Stimulated activated naive CD8-positive, alpha-beta T cell treated with anti-CD3 and anti-CD28 coated beads, Interleukin-15, amount 100 ng/mL, for 72 hours (primary cell): ENCODE data around the gene BCR.

ENCODE experiments used
- ATAC-seq: fragments of 150-1000 bp; cut with Tn5 transposase; 2 replicates; pipeline ENCODE4 v1.10.0; 2021; ENCODE audit warnings: mild to moderate bottlenecking, moderate library complexity
- DNase-seq, 2 donors: peaks; one replicate each; pipeline ENCODE4 v3.0.0; 2021 to 2022
- H3K27ac Mint-ChIP-seq, 2 donors: one replicate each; pipeline ENCODE4 v1.8.0; 2022; ENCODE audit warnings: mild to moderate bottlenecking in 2 of 2, mixed read lengths in 2 of 2, moderate library complexity in 2 of 2
- H3K27me3 Mint-ChIP-seq: one replicate; pipeline ENCODE4 v1.8.0; 2022; ENCODE audit warnings: mixed read lengths
- H3K4me1 Mint-ChIP-seq: one replicate; pipeline ENCODE4 v1.8.0; 2022; ENCODE audit warnings: mild to moderate bottlenecking, mixed read lengths
- H3K4me3 Mint-ChIP-seq, 2 donors: one replicate each; pipeline ENCODE4 v1.8.0; 2022; ENCODE audit warnings: mild to moderate bottlenecking in 2 of 2, mixed read lengths in 2 of 2, moderate library complexity in 1 of 2
- H3K9me3 Mint-ChIP-seq, 2 donors: one replicate each; pipeline ENCODE4 v1.8.0; 2022; ENCODE audit warnings: mixed read lengths in 2 of 2

Gene BCR

GRCh38 chr22:23197836-23198235, 17.5 kb downstream of the BCR start:
- H3K4me1 Mint-ChIP-seq = peaks cover 21% of the 10 kb centered on the region
- no peak overlapping the region for H3K4me3 Mint-ChIP-seq
- peak overlapping the region in 1 of 2 donors; percentile 75 for H3K27ac Mint-ChIP-seq
- no peaks in the 10 kb centered on the region for H3K27me3 Mint-ChIP-seq
- DNase-seq (no peak), ATAC-seq (no peak)
- H3K9me3 Mint-ChIP-seq = no peaks in the 10 kb centered on the region

GRCh38 chr22:23199159-23199558, 18.9 kb downstream of the BCR start:
- ATAC-seq = no peak
- Mint-ChIP-seq H3K4me3 (no peak overlapping the region), H3K27ac (peak overlapping the region in 1 of 2 donors; percentile 81)

GRCh38 chr22:23200898-23201297, 20.6 kb downstream of the BCR start:
- no peaks in the 10 kb centered on the region for H3K27me3 Mint-ChIP-seq
- ATAC-seq (no peak), DNase-seq (no peak)
- H3K9me3 Mint-ChIP-seq = no peaks in the 10 kb centered on the region
- no peak overlapping the region for H3K4me3 Mint-ChIP-seq
- H3K4me1 Mint-ChIP-seq = peaks cover 18% of the 10 kb centered on the region
- peak overlapping the region in 1 of 2 donors; percentile 25 for H3K27ac Mint-ChIP-seq

More at GRCh38 chr22:23199159-23199558, 18.9 kb downstream of the BCR start:
- Mint-ChIP-seq H3K4me1 (peaks cover 19% of the 10 kb centered on the region), H3K9me3 (no peaks in the 10 kb centered on the region), H3K27me3 (no peaks in the 10 kb centered on the region)
- no peak for DNase-seq

- H3K9me3 Mint-ChIP-seq = no peaks in the 10 kb centered on the region
- H3K27me3 Mint-ChIP-seq = no peaks in the 10 kb centered on the region
- H3K4me1 Mint-ChIP-seq = peaks cover 14% of the 10 kb centered on the region
- no peak overlapping the region for H3K27ac Mint-ChIP-seq
- no peak for DNase-seq
- no peak for ATAC-seq
- H3K4me3 Mint-ChIP-seq = no peak overlapping the region
Measured at GRCh38 chr22:23202812-23203451, 22.6 kb downstream of the BCR start.

- H3K27me3 Mint-ChIP-seq = no peaks in the 10 kb centered on the region
- H3K27ac Mint-ChIP-seq = no peak overlapping the region
- H3K9me3 Mint-ChIP-seq = no peaks in the 10 kb centered on the region
- peaks cover 14% of the 10 kb centered on the region for H3K4me1 Mint-ChIP-seq
- no peak overlapping the region for H3K4me3 Mint-ChIP-seq
- DNase-seq (no peak), ATAC-seq (no peak)
Measured at GRCh38 chr22:23203452-23204124, 23.3 kb downstream of the BCR start.

GRCh38 chr22:23204125-23204488, 23.8 kb downstream of the BCR start:
- peaks cover 11% of the 10 kb centered on the region for H3K4me1 Mint-ChIP-seq
- no peak overlapping the region for H3K27ac Mint-ChIP-seq

GRCh38 chr22:23204541-23205157, 24.3 kb downstream of the BCR start:
- H3K4me1 Mint-ChIP-seq = peaks cover 6% of the 10 kb centered on the region
- no peak for DNase-seq
- ATAC-seq = no peak
- H3K27me3 Mint-ChIP-seq = no peaks in the 10 kb centered on the region
- H3K27ac Mint-ChIP-seq = no peak overlapping the region
- no peaks in the 10 kb centered on the region for H3K9me3 Mint-ChIP-seq
- no peak overlapping the region for H3K4me3 Mint-ChIP-seq

More at GRCh38 chr22:23204125-23204488, 23.8 kb downstream of the BCR start:
- Mint-ChIP-seq H3K27me3 (no peaks in the 10 kb centered on the region), H3K9me3 (no peaks in the 10 kb centered on the region), H3K4me3 (no peak overlapping the region)
- ATAC-seq (no peak), DNase-seq (no peak)

GRCh38 chr22:23205339-23206049, 25.2 kb downstream of the BCR start:
- H3K4me1 Mint-ChIP-seq = peaks cover 6% of the 10 kb centered on the region
- ATAC-seq (no peak), DNase-seq (no peak)
- H3K27me3 Mint-ChIP-seq = no peaks in the 10 kb centered on the region
- no peak overlapping the region for H3K27ac Mint-ChIP-seq
- no peak overlapping the region for H3K4me3 Mint-ChIP-seq
- H3K9me3 Mint-ChIP-seq = no peaks in the 10 kb centered on the region

- H3K27me3 Mint-ChIP-seq = no peaks in the 10 kb centered on the region
- no peak for ATAC-seq
- peak overlapping the region in 1 of 2 donors; percentile 44 for H3K27ac Mint-ChIP-seq
- H3K9me3 Mint-ChIP-seq = no peaks in the 10 kb centered on the region
- DNase-seq = no peak
- peaks cover 8% of the 10 kb centered on the region for H3K4me1 Mint-ChIP-seq
- H3K4me3 Mint-ChIP-seq = no peak overlapping the region
Measured at GRCh38 chr22:23206915-23207314, 26.6 kb downstream of the BCR start.

- Mint-ChIP-seq H3K9me3 (no peaks in the 10 kb centered on the region), H3K27ac (no peak overlapping the region), H3K4me3 (no peak overlapping the region), H3K4me1 (peaks cover 8% of the 10 kb centered on the region), H3K27me3 (no peaks in the 10 kb centered on the region)
- ATAC-seq = no peak
- no peak for DNase-seq
Measured at GRCh38 chr22:23207729-23208393, 27.6 kb downstream of the BCR start.

GRCh38 chr22:23210428-23211170, 30.3 kb downstream of the BCR start:
- ATAC-seq (no peak), DNase-seq (no peak)
- Mint-ChIP-seq H3K27ac (no peak overlapping the region), H3K4me3 (no peak overlapping the region), H3K27me3 (no peaks in the 10 kb centered on the region), H3K4me1 (peaks cover 35% of the 10 kb centered on the region), H3K9me3 (no peaks in the 10 kb centered on the region)

GRCh38 chr22:23211622-23212021, 31.3 kb downstream of the BCR start:
- H3K4me1 Mint-ChIP-seq = peaks cover 45% of the 10 kb centered on the region
- H3K27ac Mint-ChIP-seq = peak overlapping the region in 1 of 2 donors; percentile 91
- H3K9me3 Mint-ChIP-seq = no peaks in the 10 kb centered on the region
- H3K27me3 Mint-ChIP-seq = no peaks in the 10 kb centered on the region
- no peak overlapping the region for H3K4me3 Mint-ChIP-seq
- DNase-seq (no peak), ATAC-seq (no peak)

- no peaks in the 10 kb centered on the region for H3K9me3 Mint-ChIP-seq
- no peak for DNase-seq
- ATAC-seq = no peak
- H3K27me3 Mint-ChIP-seq = no peaks in the 10 kb centered on the region
- no peak overlapping the region for H3K4me3 Mint-ChIP-seq
- peak overlapping the region in 1 of 2 donors; percentile 91 for H3K27ac Mint-ChIP-seq
- peaks cover 53% of the 10 kb centered on the region for H3K4me1 Mint-ChIP-seq
Measured at GRCh38 chr22:23212061-23213021, 32.0 kb downstream of the BCR start.

GRCh38 chr22:23213022-23213555, 32.8 kb downstream of the BCR start:
- Mint-ChIP-seq H3K27ac (no peak overlapping the region), H3K27me3 (no peaks in the 10 kb centered on the region), H3K4me3 (no peak overlapping the region), H3K9me3 (no peaks in the 10 kb centered on the region), H3K4me1 (peaks cover 60% of the 10 kb centered on the region)
- ATAC-seq = no peak
- DNase-seq = no peak
